Measurements from ENCODE around the gene STRA6. TPM values are rescaled to one million over a fixed set of nuclear protein-coding genes. Genes with fewer than 3 reads are reported as not detected.

The STRA6 gene
- total RNA-seq, 1 experiment from 2014 or later = 8.4 TPM

- TF ChIP-seq CTCF (IDR thresholded peaks at IDR 0.05; ENCODE audit: unreplicated experiment) = no peak
- H3K4me1 Mint-ChIP-seq (ENCODE audit: low read depth, unreplicated experiment) = peaks cover 52% of the 10 kb centered on the region
- no peak overlapping the region for H3K4me3 Mint-ChIP-seq (ENCODE audit: low read depth, unreplicated experiment)
- intact Hi-C loops (cut with micrococcal nuclease; ENCODE audit: unreplicated experiment) = no loop called here
- no peak overlapping the region for H3K27ac Mint-ChIP-seq (ENCODE audit: unreplicated experiment)
- DNase-seq = no peak
- no TSS peak for BruUV-seq (replicated peaks)
- no peaks in the 10 kb centered on the region for H3K27me3 Mint-ChIP-seq (ENCODE audit: unreplicated experiment)
- H3K9me3 Mint-ChIP-seq (ENCODE audit: low read depth, unreplicated experiment) = no peaks in the 10 kb centered on the region
- CTCF ChIA-PET = interaction anchor here (0.6 to 1.7 kb wide), 3 partner anchors 8 to 171 kb away, joined by 3 to 5 read pairs (median 4); partner anchors contain the start of gene STRA6
- H3K36me3 Mint-ChIP-seq (ENCODE audit: insufficient read depth, unreplicated experiment) = peaks cover under 1% of the 10 kb centered on the region
Observed at GRCh38 chr15:74194572-74195559, 7.7 kb downstream of the STRA6 start.

GRCh38 chr15:74193905-74194304 is 8.7 kb downstream of the STRA6 start:
- CTCF ChIA-PET = interaction anchor here (1.0 to 1.7 kb wide), 2 partner anchors 9 to 46 kb away, joined by 3 to 5 read pairs; partner anchors contain the start of gene STRA6
- no peaks in the 10 kb centered on the region for H3K27me3 Mint-ChIP-seq (ENCODE audit: unreplicated experiment)
- peaks cover 46% of the 10 kb centered on the region for H3K4me1 Mint-ChIP-seq (ENCODE audit: low read depth, unreplicated experiment)
- BruUV-seq (replicated peaks) = no TSS peak
- H3K36me3 Mint-ChIP-seq (ENCODE audit: insufficient read depth, unreplicated experiment) = no peaks in the 10 kb centered on the region
- no peak overlapping the region for H3K27ac Mint-ChIP-seq (ENCODE audit: unreplicated experiment)
- no peak for DNase-seq
- H3K4me3 Mint-ChIP-seq (ENCODE audit: low read depth, unreplicated experiment) = no peak overlapping the region
- H3K9me3 Mint-ChIP-seq (ENCODE audit: low read depth, unreplicated experiment) = no peaks in the 10 kb centered on the region
- no peak for TF ChIP-seq CTCF (IDR thresholded peaks at IDR 0.05; ENCODE audit: unreplicated experiment)
- intact Hi-C loops (cut with micrococcal nuclease; ENCODE audit: unreplicated experiment) = no loop called here

- BruUV-seq (replicated peaks) = no TSS peak
- CTCF ChIA-PET = interaction anchor here (1.7 kb wide), 1 partner anchor 10 kb away, joined by 5 read pairs; the partner anchor contains the start of gene STRA6
- H3K9me3 Mint-ChIP-seq (ENCODE audit: low read depth, unreplicated experiment) = no peaks in the 10 kb centered on the region
- H3K36me3 Mint-ChIP-seq (ENCODE audit: insufficient read depth, unreplicated experiment) = no peaks in the 10 kb centered on the region
- intact Hi-C loops (cut with micrococcal nuclease; ENCODE audit: unreplicated experiment) = no loop called here
- no peaks in the 10 kb centered on the region for H3K27me3 Mint-ChIP-seq (ENCODE audit: unreplicated experiment)
- peak; percentile 24 for DNase-seq
- no peak overlapping the region for H3K4me3 Mint-ChIP-seq (ENCODE audit: low read depth, unreplicated experiment)
- H3K27ac Mint-ChIP-seq (ENCODE audit: unreplicated experiment) = no peak overlapping the region
- H3K4me1 Mint-ChIP-seq (ENCODE audit: low read depth, unreplicated experiment) = peaks cover 40% of the 10 kb centered on the region
- no peak for TF ChIP-seq CTCF (IDR thresholded peaks at IDR 0.05; ENCODE audit: unreplicated experiment)
Observed at GRCh38 chr15:74193299-74193718, 9.3 kb downstream of the STRA6 start.

GRCh38 chr15:74192751-74193150 is 9.8 kb downstream of the STRA6 start:
- intact Hi-C loops (cut with micrococcal nuclease; ENCODE audit: unreplicated experiment) = no loop called here
- Mint-ChIP-seq H3K9me3 (ENCODE audit: low read depth, unreplicated experiment) (no peaks in the 10 kb centered on the region), H3K4me1 (ENCODE audit: low read depth, unreplicated experiment) (peaks cover 36% of the 10 kb centered on the region), H3K36me3 (ENCODE audit: insufficient read depth, unreplicated experiment) (no peaks in the 10 kb centered on the region), H3K27ac (ENCODE audit: unreplicated experiment) (no peak overlapping the region), H3K27me3 (ENCODE audit: unreplicated experiment) (peaks cover 2% of the 10 kb centered on the region), H3K4me3 (ENCODE audit: low read depth, unreplicated experiment) (no peak overlapping the region)
- DNase-seq = no peak
- TF ChIP-seq CTCF (IDR thresholded peaks at IDR 0.05; ENCODE audit: unreplicated experiment) = no peak
- CTCF ChIA-PET = no interaction called here
- no TSS peak for BruUV-seq (replicated peaks)
